CD4-positive, alpha-beta T cell treated with Interleukin-1 beta for 1 hour (primary cell): ENCODE measurements around the gene RBPJ.

Source experiments
- DNase-seq, 2 donors: peaks; one replicate each; pipeline ENCODE4 v3.0.0-alpha.2; 2020 to 2022

Gene RBPJ

GRCh38 chr4:26463386-26463785, 142.6 kb downstream of the RBPJ start:
- DNase-seq: no peak

- no peak for DNase-seq
Measured at GRCh38 chr4:26464420-26465095, 143.7 kb downstream of the RBPJ start.

GRCh38 chr4:26466578-26467270, 145.9 kb downstream of the RBPJ start:
- DNase-seq: no peak

- no peak for DNase-seq
Measured at GRCh38 chr4:26467724-26468123, 146.9 kb downstream of the RBPJ start.

GRCh38 chr4:26468283-26468949, 147.6 kb downstream of the RBPJ start:
- DNase-seq: no peak

GRCh38 chr4:26468977-26469376, 148.2 kb downstream of the RBPJ start:
- DNase-seq: no peak

GRCh38 chr4:26471890-26472289, 151.1 kb downstream of the RBPJ start:
- no peak for DNase-seq

GRCh38 chr4:26473893-26474292, 153.1 kb downstream of the RBPJ start:
- DNase-seq: no peak

- no peak for DNase-seq
Measured at GRCh38 chr4:26474551-26474950, 153.7 kb downstream of the RBPJ start.

- DNase-seq: no peak
Measured at GRCh38 chr4:26475716-26476115, 154.9 kb downstream of the RBPJ start.

GRCh38 chr4:26476545-26476944, 155.7 kb downstream of the RBPJ start:
- no peak for DNase-seq

GRCh38 chr4:26478330-26478729, 157.5 kb downstream of the RBPJ start:
- DNase-seq: no peak

GRCh38 chr4:26482508-26483462, 162.0 kb downstream of the RBPJ start:
- DNase-seq: no peak

GRCh38 chr4:26484032-26484515, 163.3 kb downstream of the RBPJ start:
- no peak for DNase-seq

- DNase-seq: no peak
Measured at GRCh38 chr4:26484516-26484915, 163.7 kb downstream of the RBPJ start.
